DND-41 (cell line): ENCODE data around the gene BCR.
"Not testable (repeated sequence)": the region's sequence is repeated elsewhere in the genome, so short reads cannot be mapped to it uniquely, and the experiment has no call there.

Experiments
- CTCF ChIP-seq: IDR thresholded peaks from 2 replicates; pipeline ENCODE4 v1.5.1; 2012; ENCODE audit warnings: borderline replicate concordance, low read length, moderate library complexity, mild to moderate bottlenecking; ENCODE audit not compliant: poor library complexity, severe bottlenecking; ENCODE audit errors: extremely low read depth
- EZH2 ChIP-seq: IDR thresholded peaks from 3 replicates; pipeline ENCODE4 v1.6.1; 2012; ENCODE audit warnings: borderline replicate concordance, low read depth, mild to moderate bottlenecking, moderate library complexity, low read length, inconsistent platforms; ENCODE audit not compliant: severe bottlenecking

GRCh38 chr22:23333822-23334221 is 153.5 kb downstream of the BCR start:
- TF ChIP-seq CTCF, EZH2: not testable (repeated sequence)
